Ishikawa (cell line): ENCODE data around the gene FCN3.

Experiments used
- EP300 ChIP-seq: IDR thresholded peaks from 2 replicates; pipeline ENCODE4 v1.6.1; 2012; ENCODE audit warnings: borderline replicate concordance
- MAX ChIP-seq: IDR thresholded peaks from 2 replicates; pipeline ENCODE4 v1.6.1; 2012
- REST ChIP-seq: IDR thresholded peaks from 2 replicates; pipeline ENCODE4 v1.6.1; 2012; ENCODE audit warnings: low read depth, mild to moderate bottlenecking
- TAF1 ChIP-seq: IDR thresholded peaks from 2 replicates; pipeline ENCODE4 v1.6.1; 2012; ENCODE audit warnings: low read depth, mild to moderate bottlenecking
- TEAD4 ChIP-seq: IDR thresholded peaks from 2 replicates; pipeline ENCODE4 v1.6.1; 2012
- USF1 ChIP-seq: IDR thresholded peaks from 2 replicates; pipeline ENCODE4 v1.6.1; 2012
- YY1 ChIP-seq: IDR thresholded peaks from 2 replicates; pipeline ENCODE4 v1.6.1; 2012; ENCODE audit warnings: low read depth
- ZBTB7A ChIP-seq: IDR thresholded peaks from 2 replicates; pipeline ENCODE4 v1.6.1; 2012; ENCODE audit warnings: low read depth

- no peak for TF ChIP-seq TAF1
- no peak for TF ChIP-seq ZBTB7A
- TF ChIP-seq REST, result no peak
- no peak for TF ChIP-seq USF1
- no peak for TF ChIP-seq MAX
- no peak for TF ChIP-seq EP300
- no peak for TF ChIP-seq YY1
- no peak for TF ChIP-seq TEAD4
Observed at GRCh38 chr1:27402349-27402754, 27.7 kb upstream of the FCN3 start.
